WTC11 (cell line): Measurements from ENCODE around the gene RAMP1.
"Not testable (repeated sequence)": the region's sequence is repeated elsewhere in the genome, so short reads cannot be mapped to it uniquely, and the experiment has no call there.

Source experiments
- ATF2 ChIP-seq: sonication (generic); formaldehyde crosslinking; IDR thresholded peaks from 2 replicates; pipeline ENCODE4 v1.8.1; 2022; ENCODE audit warnings: low read depth, missing genetic modification reagents, borderline replicate concordance
- CTCF ChIP-seq: fragments of 200-600 bp; IDR thresholded peaks from 2 replicates; pipeline ENCODE4 v1.8.0; 2022; ENCODE audit warnings: antibody characterized with exemption
- E2F1 ChIP-seq: sonication (generic); formaldehyde crosslinking; IDR thresholded peaks from 2 replicates; pipeline ENCODE4 v1.8.0; 2022; ENCODE audit warnings: mild to moderate bottlenecking, missing genetic modification reagents
- FOXP4 ChIP-seq: sonication (generic); formaldehyde crosslinking; IDR thresholded peaks from 2 replicates; pipeline ENCODE4 v1.8.0; 2022; ENCODE audit warnings: mild to moderate bottlenecking, missing genetic modification reagents
- HMGXB4 ChIP-seq: sonication (generic); formaldehyde crosslinking; IDR thresholded peaks from 2 replicates; pipeline ENCODE4 v1.8.1; 2023; ENCODE audit warnings: mild to moderate bottlenecking, moderate library complexity, missing genetic modification reagents
- STAT6 ChIP-seq: sonication (generic); formaldehyde crosslinking; conservative IDR thresholded peaks from 2 replicates; pipeline ENCODE4 v1.8.1; 2023; ENCODE audit warnings: mild to moderate bottlenecking, low read depth, missing genetic modification reagents, moderate library complexity
- ZNF232 ChIP-seq: sonication (generic); formaldehyde crosslinking; IDR thresholded peaks from 2 replicates; pipeline ENCODE4 v1.8.0; 2022; ENCODE audit warnings: mild to moderate bottlenecking, missing genetic modification reagents

GRCh38 chr2:237848940-237849339 lies 10.5 kb upstream of the RAMP1 start:
- TF ChIP-seq HMGXB4 (CRISPR knock-in tag); FOXP4 (CRISPR knock-in tag); CTCF; E2F1 (CRISPR knock-in tag); ATF2 (CRISPR knock-in tag); ZNF232 (CRISPR knock-in tag); STAT6: not testable (repeated sequence)
